Stimulated activated CD8-positive, alpha-beta memory T cell treated with anti-CD3 and anti-CD28 coated beads, Interleukin-7, amount 100 ng/mL, for 4 hours (primary cell): ENCODE measurements around the gene R3HDM2.
"Not testable (repeated sequence)": the region's sequence is repeated elsewhere in the genome, so short reads cannot be mapped to it uniquely, and the experiment has no call there.

Experiments used
- DNase-seq, 2 donors: peaks; one replicate each; pipeline ENCODE4 v3.0.0-alpha.2; 2020; ENCODE audit warnings: low read depth in 2 of 2

The R3HDM2 gene

GRCh38 chr12:57452937-57453509 is 22.2 kb upstream of the R3HDM2 start:
- no peak for DNase-seq

- DNase-seq, result no peak
Observed at GRCh38 chr12:57452181-57452936, 21.5 kb upstream of the R3HDM2 start.

DNA sequence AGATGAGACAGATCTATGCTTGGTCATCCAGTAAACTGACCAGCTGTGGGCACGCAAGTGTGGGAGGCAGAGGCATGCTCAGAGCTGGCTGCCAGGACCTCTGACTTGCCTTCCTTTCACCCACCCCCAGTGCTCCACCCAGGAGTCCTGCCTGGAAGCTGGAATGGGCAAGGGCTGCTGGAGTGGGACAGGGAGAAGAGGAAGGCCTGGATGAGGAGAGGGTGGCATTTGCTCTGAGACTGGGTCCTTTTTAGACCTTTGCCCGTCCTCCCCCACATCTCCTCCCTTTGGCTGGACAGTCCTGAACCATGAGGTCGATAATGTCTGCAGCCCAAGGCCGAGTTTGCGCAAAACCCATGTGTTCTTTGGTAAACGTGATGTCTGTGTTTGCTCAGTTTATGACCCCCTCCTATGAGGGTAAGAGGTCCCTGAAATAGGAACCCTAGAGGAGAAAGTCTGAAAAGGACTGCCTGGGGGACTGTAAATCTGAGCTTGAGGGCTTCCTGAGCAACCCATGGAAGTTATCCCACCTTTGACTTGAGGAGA is 20.5 kb upstream of the R3HDM2 start:
- DNase-seq, result no peak

GRCh38 chr12:57450057-57450456 is 19.2 kb upstream of the R3HDM2 start:
- no peak for DNase-seq

DNA sequence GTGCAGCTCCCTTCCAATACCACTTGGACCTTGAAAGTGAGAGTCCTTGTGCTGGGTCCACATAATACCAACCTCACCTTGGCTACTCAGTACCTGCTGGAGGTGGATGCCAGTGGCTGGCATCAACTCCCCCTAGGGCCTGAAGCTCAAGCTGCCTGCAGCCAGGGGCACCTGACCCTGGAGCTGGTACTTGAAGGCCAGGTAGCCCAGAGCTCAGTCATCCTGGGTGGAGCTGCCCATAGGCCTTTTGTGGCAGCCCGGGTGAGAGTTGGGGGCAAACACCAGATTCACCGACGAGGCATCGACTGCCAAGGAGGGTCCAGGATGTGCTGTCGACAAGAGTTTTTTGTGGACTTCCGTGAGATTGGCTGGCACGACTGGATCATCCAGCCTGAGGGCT is 18.5 kb upstream of the R3HDM2 start:
- DNase-seq, result no peak

GRCh38 chr12:57448669-57449068 is 17.8 kb upstream of the R3HDM2 start:
- DNase-seq, result no peak

GRCh38 chr12:57446292-57446960 is 15.6 kb upstream of the R3HDM2 start:
- DNase-seq, result no peak

DNA sequence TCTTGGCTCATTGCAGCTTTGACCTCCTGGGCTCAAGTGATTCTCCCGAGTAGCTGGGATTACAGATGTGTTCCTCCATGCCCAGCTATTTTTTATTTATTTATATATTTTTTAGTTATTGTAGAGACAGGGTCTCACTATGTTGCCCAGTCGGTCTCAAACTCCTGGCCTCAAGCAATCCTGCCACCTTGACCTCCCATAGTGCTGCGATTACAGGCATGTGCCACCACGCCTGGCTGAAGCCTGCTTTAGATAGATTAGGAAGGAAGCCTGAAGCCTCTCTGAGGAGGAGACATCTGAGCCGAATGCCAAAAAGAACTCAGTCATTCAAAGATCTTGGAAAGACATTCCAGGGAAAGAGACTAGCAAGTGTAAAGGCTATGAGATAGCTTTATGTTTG is 13.9 kb upstream of the R3HDM2 start:
- DNase-seq, result no peak

- not testable (repeated sequence) for DNase-seq
Observed at GRCh38 chr12:57444337-57444736, 13.5 kb upstream of the R3HDM2 start.

DNA sequence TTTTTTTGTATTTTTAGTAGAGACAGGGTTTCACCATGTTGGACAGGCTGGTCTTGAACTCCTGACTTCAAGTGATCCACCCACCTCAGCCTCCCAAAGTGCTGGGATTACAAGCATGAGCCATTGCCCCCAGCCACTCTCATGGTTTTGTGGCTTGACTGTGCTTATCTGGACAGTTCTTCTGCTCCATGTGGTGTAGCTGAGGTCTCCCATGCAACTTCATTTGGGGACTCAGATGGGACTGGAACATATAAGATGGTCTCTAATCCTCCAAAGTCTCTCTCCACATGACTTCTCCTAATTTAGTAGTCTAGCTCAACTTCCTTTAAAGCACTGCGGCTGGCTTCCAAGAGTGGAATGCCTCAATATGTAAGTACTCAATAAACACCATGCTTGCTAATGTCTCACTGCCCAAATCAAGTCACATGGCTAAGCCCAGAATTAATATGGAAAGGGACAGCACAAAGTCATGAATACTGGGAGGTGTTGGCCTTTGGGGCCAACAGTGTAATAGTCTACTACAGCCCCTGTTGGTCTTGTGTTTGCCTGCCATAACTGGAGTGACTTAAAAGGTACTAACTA is 11.1 kb upstream of the R3HDM2 start:
- no peak for DNase-seq

DNA sequence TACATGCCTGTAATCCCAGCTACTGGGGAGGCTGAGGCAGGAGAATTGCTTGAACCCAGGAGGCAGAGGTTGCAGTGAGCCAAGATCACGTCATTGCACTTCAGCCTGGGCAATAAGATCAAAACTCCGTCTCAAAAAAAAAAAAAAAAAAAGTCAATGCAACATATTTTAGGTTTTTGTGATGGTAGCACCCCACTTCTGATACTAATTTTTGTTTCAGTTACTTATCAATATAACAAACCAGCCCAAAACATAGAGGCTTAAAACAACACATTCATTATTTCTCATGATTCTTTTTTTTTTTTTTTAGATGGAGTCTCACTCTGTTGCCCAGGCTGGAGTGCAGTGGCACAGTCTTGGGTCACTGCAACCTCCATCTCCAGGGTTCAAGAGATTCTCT is 10.6 kb upstream of the R3HDM2 start:
- DNase-seq, result not testable (repeated sequence)

- DNase-seq, result no peak
Observed at GRCh38 chr12:57439762-57440266, 9.0 kb upstream of the R3HDM2 start.

GRCh38 chr12:57438400-57438799 is 7.6 kb upstream of the R3HDM2 start:
- no peak for DNase-seq

DNA sequence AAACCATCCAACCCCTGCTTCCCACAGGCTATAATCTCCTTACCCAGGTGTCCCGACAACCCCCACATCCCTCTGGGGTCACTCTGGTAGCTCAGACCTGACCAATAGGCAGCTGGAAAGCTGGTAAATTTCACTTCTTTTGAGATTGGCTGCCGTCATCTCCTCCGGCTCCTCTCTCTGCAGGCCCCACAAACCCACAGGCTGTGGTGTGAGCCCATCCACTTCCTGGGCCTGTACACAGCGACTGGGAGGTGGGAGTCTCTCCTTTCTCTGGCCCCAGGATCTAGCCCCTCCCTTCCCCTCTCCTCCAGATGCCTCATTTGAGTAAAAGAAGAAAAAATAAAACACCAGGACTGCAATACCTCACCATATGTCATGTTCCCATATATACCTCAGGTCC is 4.5 kb upstream of the R3HDM2 start:
- DNase-seq, result no peak

DNA sequence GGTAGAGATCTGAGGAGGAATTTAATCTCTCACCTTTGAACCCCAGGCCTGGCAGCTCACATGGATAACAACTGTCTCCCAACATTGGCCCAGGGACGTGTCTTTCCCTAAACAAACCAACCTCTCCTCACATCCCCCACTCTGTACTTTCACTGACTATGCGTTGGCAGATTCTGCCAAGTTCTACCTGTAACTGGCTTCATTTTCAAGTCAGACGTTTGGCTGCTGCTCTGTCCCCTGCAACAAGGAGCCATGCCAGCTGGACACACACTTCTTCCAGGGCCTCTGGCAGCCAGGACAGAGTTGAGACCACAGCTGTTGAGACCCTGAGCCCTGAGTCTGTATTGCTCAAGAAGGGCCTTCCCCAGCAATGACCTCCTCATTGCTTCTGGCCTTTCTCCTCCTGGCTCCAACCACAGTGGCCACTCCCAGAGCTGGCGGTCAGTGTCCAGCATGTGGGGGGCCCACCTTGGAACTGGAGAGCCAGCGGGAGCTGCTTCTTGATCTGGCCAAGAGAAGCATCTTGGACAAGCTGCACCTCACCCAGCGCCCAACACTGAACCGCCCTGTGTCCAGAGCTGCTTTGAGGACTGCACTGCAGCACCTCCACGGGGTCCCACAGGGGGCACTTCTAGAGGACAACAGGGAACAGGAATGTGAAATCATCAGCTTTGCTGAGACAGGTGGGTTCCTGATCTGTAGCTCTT is 3.8 kb upstream of the R3HDM2 start, which contains the start of gene INHBC:
TSS of gene INHBC (plus strand) at position 268 of the 707 bp plus-strand sequence. CDS start at position 371, 103 bp downstream.
- no peak for DNase-seq

- DNase-seq, result no peak
Observed at GRCh38 chr12:57433370-57433769, 2.5 kb upstream of the R3HDM2 start.

GRCh38 chr12:57431654-57432188 is 878 bp upstream of the R3HDM2 start:
- no peak for DNase-seq

DNA sequence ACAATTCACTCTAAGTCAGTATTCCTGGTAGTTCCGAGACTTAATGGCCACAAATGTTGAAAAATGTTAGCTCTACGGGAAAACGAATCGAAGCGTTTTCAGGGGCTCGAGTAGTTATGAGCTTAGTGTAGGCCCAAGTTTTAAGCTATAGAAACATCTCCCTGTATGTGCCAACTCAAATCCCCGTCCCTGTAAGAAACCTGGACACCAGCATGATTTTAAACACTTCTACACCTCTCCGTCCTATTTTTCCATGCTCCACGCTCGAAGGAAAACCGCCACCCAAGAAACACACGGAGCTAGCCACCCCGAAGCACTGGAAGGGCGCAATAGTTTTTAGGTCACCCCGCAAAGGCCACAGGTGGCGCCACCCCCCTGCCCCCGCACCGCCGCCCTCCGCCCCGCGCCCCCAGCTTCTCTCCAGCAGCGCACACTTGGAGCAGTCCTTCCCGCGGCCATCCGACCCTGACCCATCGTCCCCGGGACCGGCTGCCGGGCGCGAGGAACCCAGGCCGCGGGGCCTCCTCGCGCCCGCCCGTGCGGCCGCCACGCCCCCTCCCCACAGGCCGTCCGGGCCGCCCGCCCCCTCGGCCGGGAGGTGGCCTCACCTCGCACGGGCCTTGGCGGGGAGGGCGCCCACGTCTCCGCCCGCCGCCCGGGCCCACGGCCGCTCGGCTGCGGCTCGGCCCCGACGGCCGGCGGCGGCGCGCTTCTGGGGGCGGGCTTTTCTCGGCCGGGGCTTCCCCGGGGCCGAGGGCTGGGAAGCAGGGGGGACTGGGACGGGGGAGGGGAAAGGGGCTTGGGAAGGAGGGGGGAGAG is 522 bp downstream of the R3HDM2 start:
- DNase-seq, result no peak

- DNase-seq, result no peak
Observed at GRCh38 chr12:57429473-57430111, 1.3 kb downstream of the R3HDM2 start.

DNA sequence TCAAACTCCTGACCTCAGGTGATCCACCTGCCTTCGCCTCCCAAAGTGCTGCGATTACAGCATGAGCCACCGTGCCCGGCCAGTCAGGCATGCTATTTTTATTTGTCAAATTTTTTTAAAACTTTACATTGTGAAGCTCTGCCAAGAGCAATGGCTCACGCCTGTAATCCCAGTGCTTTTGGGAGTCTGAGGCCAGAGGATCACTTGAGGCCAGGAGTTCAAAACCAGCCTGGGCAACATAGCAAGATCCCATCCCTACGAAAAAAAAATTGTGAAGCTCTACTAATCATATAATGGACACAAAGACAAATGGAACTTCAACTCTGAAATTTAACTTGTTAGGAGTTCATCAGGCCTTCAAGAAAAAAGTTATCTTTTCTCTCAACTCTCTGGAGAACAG is 1.9 kb downstream of the R3HDM2 start:
- DNase-seq, result no peak
